Subcutaneous abdominal adipose tissue (tissue), 5 donors: ENCODE results near the gene LRMDA.

ENCODE experiments used
- H3K27ac ChIP-seq: one replicate; pipeline ENCODE4 v1.7.0; 2013; ENCODE audit warnings: low read depth, mild to moderate bottlenecking, inconsistent platforms, low read length, moderate library complexity
- H3K27me3 ChIP-seq, 5 donors: one replicate each; pipeline ENCODE4 v1.7.0; 2013; ENCODE audit warnings: low read length in 5 of 5, inconsistent platforms in 1 of 5; ENCODE audit not compliant: control insufficient read depth in 5 of 5, insufficient read depth in 4 of 5
- H3K36me3 ChIP-seq, 5 donors: one replicate each; pipeline ENCODE4 v1.7.0; 2013; ENCODE audit warnings: low read length in 5 of 5; ENCODE audit not compliant: control insufficient read depth in 5 of 5, insufficient read depth in 5 of 5
- H3K4me1 ChIP-seq, 5 donors: one replicate each; pipeline ENCODE4 v1.7.0; 2013; ENCODE audit warnings: low read length in 5 of 5, mild to moderate bottlenecking in 3 of 5, moderate library complexity in 1 of 5; ENCODE audit not compliant: control insufficient read depth in 5 of 5, insufficient read depth in 5 of 5
- H3K4me3 ChIP-seq, 5 donors: one replicate each; pipeline ENCODE4 v1.7.0; 2013; ENCODE audit warnings: low read length in 5 of 5, low read depth in 1 of 5
- H3K9ac ChIP-seq, 5 donors: one replicate each; pipeline ENCODE4 v1.7.0; 2013; ENCODE audit warnings: low read length in 5 of 5, mild to moderate bottlenecking in 4 of 5, moderate library complexity in 3 of 5
- H3K9me3 ChIP-seq, 5 donors: one replicate each; pipeline ENCODE4 v1.7.0; 2013; ENCODE audit warnings: low read length in 5 of 5; ENCODE audit not compliant: control insufficient read depth in 5 of 5
- donor health status: healthy.
- donor health status: healthy.
- donor health status: healthy.
- donor health status: healthy.
- donor health status: healthy.

LRMDA gene

GRCh38 chr10:76026905-76027304, 595.5 kb downstream of the LRMDA start:
- no peak overlapping the region for H3K4me3 ChIP-seq
- no peak overlapping the region for H3K27ac ChIP-seq
- no peaks in the 10 kb centered on the region for H3K36me3 ChIP-seq
- no peak overlapping the region for H3K9ac ChIP-seq
- H3K4me1 ChIP-seq, result no peaks in the 10 kb centered on the region
- no peaks in the 10 kb centered on the region for H3K27me3 ChIP-seq
- no peaks in the 10 kb centered on the region for H3K9me3 ChIP-seq

- H3K27ac ChIP-seq, result no peak overlapping the region
- no peaks in the 10 kb centered on the region for H3K9me3 ChIP-seq
- no peak overlapping the region for H3K9ac ChIP-seq
- H3K4me3 ChIP-seq, result no peak overlapping the region
- no peaks in the 10 kb centered on the region for H3K27me3 ChIP-seq
- H3K36me3 ChIP-seq, result no peaks in the 10 kb centered on the region
- peaks cover 7 to 15% (median 15%) of the 10 kb centered on the region in 5 donors for H3K4me1 ChIP-seq
Observed at GRCh38 chr10:76029782-76030181, 598.4 kb downstream of the LRMDA start.

GRCh38 chr10:76031099-76031498, 599.7 kb downstream of the LRMDA start:
- Histone ChIP-seq H3K9me3 (no peaks in the 10 kb centered on the region), H3K27me3 (no peaks in the 10 kb centered on the region), H3K4me1 (peaks cover 7 to 16% (median 15%) of the 10 kb centered on the region in 5 donors), H3K27ac (no peak overlapping the region), H3K36me3 (no peaks in the 10 kb centered on the region), H3K9ac (no peak overlapping the region), H3K4me3 (no peak overlapping the region)

GRCh38 chr10:76031769-76032699, 600.6 kb downstream of the LRMDA start:
- H3K9ac ChIP-seq, result no peak overlapping the region
- H3K27ac ChIP-seq, result no peak overlapping the region

GRCh38 chr10:76032700-76033039, 601.2 kb downstream of the LRMDA start:
- H3K27ac ChIP-seq, result no peak overlapping the region
- no peaks in the 10 kb centered on the region for H3K36me3 ChIP-seq
- no peaks in the 10 kb centered on the region for H3K9me3 ChIP-seq
- H3K4me3 ChIP-seq, result no peak overlapping the region
- no peak overlapping the region for H3K9ac ChIP-seq
- no peaks in the 10 kb centered on the region for H3K27me3 ChIP-seq
- H3K4me1 ChIP-seq, result peaks cover 7 to 21% (median 15%) of the 10 kb centered on the region in 5 donors

More at GRCh38 chr10:76031769-76032699, 600.6 kb downstream of the LRMDA start:
- H3K9me3 ChIP-seq, result no peaks in the 10 kb centered on the region
- peaks cover 7 to 21% (median 15%) of the 10 kb centered on the region in 5 donors for H3K4me1 ChIP-seq
- no peaks in the 10 kb centered on the region for H3K27me3 ChIP-seq
- H3K4me3 ChIP-seq, result no peak overlapping the region
- no peaks in the 10 kb centered on the region for H3K36me3 ChIP-seq

- Histone ChIP-seq H3K27me3 (no peaks in the 10 kb centered on the region), H3K27ac (no peak overlapping the region), H3K9ac (no peak overlapping the region), H3K4me3 (peak overlapping the region in 1 of 5 donors; percentile 5), H3K9me3 (peaks cover 0 to 5% (median 5%) of the 10 kb centered on the region in 5 donors), H3K4me1 (peaks cover 7 to 21% (median 15%) of the 10 kb centered on the region in 5 donors), H3K36me3 (peaks cover 0 to 3% (median 0%) of the 10 kb centered on the region in 5 donors)
Observed at GRCh38 chr10:76033457-76034196, 602.2 kb downstream of the LRMDA start.

- peaks cover 0 to 3% (median 0%) of the 10 kb centered on the region in 5 donors for H3K36me3 ChIP-seq
- H3K4me3 ChIP-seq, result no peak overlapping the region
- H3K27ac ChIP-seq, result no peak overlapping the region
- H3K27me3 ChIP-seq, result no peaks in the 10 kb centered on the region
- peaks cover 0 to 10% (median 9%) of the 10 kb centered on the region in 5 donors for H3K9me3 ChIP-seq
- no peak overlapping the region for H3K9ac ChIP-seq
- H3K4me1 ChIP-seq, result peaks cover 7 to 21% (median 15%) of the 10 kb centered on the region in 5 donors
Observed at GRCh38 chr10:76034353-76035205, 603.2 kb downstream of the LRMDA start.

GRCh38 chr10:76035206-76036110, 604.0 kb downstream of the LRMDA start:
- H3K4me3 ChIP-seq, result no peak overlapping the region
- H3K27ac ChIP-seq, result no peak overlapping the region
- H3K9me3 ChIP-seq, result peaks cover 0 to 10% (median 9%) of the 10 kb centered on the region in 5 donors
- H3K36me3 ChIP-seq, result peaks cover 0 to 3% (median 0%) of the 10 kb centered on the region in 5 donors
- no peak overlapping the region for H3K9ac ChIP-seq
- H3K4me1 ChIP-seq, result peaks cover 7 to 21% (median 15%) of the 10 kb centered on the region in 5 donors
- H3K27me3 ChIP-seq, result no peaks in the 10 kb centered on the region
